HG03469 (cell line): Measurements from ENCODE around the gene PLOD3.

Experiments used
- ATAC-seq: cut with Tn5 transposase; IDR thresholded peaks from one replicate; pipeline ENCODE4 v1.9.1; 2021; ENCODE audit warnings: mild to moderate bottlenecking, moderate library complexity, moderate number of reproducible peaks; ENCODE audit not compliant: unreplicated experiment

PLOD3 gene

DNA sequence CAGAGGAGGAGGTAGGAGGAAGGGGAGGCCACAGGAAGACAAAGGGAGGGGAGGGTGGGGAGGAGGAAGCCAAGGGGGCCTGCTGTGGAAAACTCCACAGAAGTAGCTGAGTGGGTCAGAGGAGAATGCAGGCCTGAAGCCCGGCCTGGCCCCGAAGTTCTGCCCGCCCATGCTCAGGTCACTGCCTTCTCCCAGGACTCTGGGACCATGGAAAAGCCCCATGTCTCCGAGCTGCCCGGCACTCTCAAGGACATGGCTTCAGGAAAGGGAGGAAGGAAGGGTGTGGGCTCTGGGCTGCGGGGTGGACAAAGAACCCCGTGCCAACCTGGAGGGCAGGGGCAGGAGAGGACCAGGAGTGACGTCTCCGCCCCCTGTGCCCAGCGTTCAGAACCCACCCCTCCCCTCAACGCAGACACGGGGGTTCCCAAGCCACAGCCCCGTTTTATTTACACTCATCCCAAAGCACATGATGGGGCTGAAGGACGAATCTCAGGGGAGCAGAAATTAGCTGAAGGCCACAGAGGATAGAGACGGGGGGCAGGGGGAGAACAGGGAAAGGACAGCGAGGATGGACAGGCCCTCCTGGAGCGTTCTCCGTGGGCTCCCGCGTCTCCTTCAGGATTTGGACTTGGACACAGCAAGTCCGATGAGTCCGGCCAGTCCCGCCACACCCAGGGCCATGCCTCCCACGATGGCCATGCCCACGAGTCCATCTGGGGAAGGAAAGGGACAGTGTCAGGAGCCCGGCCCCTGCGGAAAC is 22.0 kb upstream of the PLOD3 start:
- ATAC-seq: no peak

DNA sequence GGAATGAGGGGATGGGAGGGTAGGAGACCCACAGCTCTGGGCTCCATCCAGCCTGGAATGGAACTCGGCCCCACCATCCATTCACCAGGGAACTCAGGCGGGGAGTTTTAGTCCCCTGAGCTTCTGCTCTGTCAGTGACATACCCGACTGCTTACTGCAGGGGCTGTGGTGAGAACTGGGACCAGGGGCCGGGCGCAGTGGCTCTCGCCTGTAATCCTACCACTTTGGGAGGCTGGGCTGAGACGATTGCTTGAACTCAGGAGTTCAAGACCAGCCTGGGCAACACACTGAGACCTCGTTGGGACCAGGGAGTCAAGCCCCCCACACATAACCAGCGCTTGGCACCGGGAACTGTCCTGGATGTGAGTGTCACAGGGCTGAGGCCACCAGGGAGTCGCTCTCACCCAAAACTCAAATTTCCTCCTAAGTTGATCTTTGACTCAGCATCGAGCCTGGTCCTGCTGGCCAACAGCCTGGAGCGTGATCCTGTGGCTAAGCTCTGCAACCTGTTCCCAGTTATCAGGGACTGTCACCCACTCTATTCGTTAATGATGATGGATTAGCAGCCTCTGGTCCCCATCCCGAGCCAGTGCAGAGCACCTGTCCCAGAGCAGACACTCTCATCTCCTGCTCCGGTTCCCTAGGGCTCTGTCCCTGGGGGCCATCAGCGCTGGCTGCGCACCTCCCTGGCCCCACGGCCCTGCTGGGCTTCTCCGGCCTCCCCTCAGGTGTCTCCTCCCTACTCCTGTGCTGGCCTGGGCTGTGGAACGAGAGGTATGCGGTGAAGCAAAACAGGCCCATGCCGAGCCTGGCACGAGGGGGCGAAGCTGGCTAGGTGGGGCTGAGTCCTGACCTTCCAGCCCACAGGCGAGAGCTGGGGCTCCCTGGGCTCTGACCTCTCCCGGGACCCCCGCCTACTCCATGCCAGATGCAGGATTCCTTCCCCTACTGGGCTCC is 21.1 kb upstream of the PLOD3 start:
- no peak for ATAC-seq

DNA sequence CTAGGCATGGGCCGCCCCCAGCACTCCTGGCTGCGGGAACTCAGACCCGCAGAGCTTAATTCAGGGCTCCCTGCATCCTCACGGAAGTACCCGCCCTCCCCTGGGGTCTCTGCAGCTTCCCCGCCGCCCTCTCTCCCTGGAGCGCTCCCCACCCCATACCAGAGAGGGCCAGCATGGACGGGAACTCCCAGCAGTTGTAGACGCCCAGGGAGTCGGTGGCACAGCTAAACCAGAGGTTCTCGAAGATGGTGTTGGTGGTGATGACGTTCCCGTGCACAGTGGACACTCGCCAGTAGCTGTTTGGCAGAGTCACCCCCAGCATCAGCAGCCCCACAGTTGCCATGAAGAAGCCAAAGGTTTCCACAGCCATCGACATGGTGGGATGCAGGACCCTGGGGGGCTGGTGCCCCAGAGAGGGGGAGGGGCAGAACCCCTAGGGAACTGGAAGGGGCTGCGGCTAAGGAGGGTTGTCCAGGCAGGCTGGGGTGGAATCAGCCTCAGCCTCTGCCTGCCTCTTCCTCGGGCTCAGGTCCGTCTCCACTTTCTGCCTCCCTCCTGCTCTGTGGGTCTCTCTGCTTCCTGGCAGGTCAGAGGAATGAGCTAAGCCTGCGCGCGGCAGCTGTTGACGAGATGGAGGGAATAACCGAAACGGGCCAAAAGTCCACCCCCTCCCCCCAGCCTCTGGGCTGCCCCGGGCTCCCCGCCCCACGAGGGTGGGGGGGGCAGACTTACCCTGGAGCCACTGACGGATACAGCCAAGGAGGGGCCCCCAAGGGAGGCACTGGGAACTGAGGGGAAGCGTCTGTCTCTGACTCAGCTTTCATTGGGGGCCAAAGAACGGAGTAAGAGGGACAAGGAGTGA is 20.1 kb upstream of the PLOD3 start, which contains the start of gene CLDN15:
CLDN15 (minus strand) TSS at position 597 of the 862 bp plus-strand sequence; CDS start at position 376, 221 bp downstream.
- ATAC-seq: no peak

DNA sequence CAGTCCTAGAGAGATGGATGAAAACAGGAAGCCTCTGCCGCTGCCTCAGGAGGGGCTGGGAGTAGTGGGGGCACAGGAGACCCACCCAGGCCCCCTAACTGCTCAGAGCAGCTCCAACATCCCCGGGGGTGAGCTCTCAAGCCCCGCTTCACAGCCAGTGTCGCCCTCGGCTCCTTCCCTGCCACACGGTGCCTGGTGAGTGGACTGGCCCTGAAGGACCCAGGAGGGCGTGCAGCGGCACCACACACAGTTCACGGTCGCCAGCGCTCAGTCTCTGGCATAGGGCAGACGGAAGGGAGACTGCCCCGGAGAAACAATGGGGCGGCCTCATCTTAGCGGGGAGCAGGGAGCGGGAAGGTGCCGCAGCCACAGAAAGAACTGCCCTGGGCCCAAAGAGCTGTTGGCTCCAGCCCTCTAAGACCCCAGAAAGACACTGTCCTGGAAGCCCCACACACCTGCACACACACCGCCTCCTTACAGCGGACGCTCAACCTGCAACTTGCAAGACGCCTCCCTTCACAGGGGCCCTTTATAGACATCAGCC is 19.0 kb upstream of the PLOD3 start:
- ATAC-seq: no peak

DNA sequence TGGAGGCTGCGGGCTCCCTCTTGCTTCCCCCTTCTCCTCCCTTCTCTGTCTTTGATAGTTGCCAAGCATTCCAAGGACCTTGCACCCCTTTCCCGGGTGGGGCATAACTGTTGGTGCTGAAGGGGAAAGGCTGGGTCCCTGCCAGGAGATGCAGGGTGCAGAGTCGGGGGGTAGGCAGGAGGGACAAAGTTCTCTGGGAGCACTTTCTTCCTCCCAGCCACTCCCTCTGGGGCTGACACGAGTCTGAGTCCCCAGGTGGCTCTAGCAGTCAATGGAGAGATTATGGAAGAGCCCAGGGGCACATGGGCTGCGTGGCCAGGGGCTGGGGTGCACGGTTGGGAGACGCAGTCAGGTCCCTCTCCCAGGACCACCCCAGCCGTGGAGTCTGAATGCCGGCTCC is 18.1 kb upstream of the PLOD3 start:
- ATAC-seq: no peak

DNA sequence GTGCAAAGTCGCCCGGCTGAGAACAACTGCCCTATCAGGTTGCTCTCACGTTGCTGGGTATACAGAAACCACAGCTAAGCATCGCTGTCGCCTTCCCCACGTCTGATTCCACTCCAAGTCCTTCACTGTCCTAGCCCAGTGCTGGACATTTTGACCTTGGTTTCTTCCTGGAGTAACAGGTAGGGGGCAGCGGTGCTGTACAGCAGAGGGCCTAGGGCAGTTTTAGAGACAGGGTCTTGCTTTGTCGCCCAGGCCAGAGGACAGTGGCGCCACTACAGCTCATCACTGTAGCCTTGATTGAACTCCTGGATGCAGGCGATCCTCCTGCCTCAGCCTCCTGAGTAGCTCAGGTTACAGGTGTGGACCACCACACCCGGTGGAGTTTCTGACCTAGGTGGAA is 17.7 kb upstream of the PLOD3 start:
- ATAC-seq: no peak

DNA sequence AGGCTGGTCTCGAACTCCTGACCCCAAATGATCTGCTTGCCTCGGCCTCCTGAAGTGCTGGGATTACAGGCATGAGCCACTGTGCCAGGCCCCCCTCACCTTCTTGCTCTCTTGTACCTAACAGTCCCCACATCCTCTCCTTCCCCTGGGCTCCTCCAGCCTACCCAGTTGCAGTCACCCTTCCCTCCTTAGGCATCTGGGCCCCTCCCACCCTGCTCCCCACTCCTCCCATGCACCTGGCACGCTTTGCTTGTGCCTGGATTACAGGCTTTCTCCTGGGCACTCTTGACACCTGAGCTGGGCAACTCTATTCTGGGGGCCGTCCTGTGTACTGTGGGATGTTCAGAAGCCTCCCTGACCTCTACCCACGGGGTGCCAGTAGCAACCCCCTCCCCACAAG is 17.3 kb upstream of the PLOD3 start:
- no peak for ATAC-seq

DNA sequence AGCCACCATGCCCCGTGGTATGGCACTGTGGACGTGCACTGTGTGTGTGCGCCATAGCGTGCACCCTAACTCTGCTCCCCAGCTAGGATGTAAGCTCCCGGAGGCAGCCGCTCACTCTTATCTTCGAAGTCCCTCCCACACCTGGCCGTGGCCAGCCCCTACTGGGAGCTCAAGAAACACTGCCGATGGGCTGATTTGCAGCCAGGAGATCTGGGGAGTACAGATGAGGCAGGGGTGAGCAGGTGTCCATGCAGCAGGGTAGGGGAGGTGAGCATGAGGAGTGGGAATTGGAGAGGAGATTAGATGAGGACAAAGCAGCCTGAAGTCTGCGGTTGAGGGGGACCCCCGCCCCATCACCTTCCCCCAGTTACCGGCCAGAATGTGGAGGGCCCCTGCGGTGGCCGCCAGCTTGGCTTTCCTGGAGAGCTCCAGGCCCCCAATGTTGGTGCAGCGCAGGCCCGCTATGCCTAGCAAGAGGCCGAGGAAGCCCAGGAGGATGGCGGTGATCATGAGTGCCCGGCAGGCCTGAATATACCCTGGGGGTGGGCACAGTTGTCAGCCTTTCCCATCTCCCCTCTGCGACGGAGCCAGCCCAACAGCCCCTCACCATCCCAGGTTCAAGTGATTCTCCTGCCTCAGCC is 16.6 kb upstream of the PLOD3 start:
- ATAC-seq: no peak

DNA sequence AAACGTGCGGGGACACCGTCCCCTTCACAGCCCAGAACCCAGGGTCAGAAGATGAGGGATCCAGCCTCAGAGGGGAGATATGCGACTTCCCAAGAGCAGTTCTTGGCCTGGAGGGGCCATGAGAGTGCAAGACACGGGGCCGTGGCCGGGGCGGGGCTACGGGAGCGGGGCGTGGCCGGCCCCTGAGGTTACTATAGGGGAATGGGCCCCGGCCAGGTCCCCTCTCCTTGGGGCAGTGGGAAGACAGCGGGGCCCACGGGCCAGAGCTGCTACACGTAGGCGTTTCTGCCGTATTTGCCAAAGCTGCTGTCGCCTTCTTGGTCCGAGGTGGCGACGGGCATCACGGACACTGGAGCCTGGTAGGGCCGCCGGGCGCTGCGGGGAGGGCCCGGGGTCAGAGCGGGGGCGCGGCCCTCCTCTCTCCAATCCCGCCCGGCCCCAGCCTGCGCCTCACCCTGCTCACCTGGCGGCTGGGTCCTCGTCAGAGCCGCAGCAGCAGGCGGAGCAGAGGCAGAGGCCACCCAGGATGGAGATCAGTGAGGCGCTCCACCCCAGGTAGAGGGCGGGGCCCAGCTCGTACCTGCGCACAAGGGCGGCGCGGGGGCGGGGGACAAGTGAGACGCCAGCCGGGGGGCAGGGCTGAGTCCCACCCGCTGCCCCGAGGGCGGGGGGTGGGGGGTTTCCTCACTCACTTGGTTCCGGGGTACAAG is 14.9 kb upstream of the PLOD3 start:
- ATAC-seq: no peak

DNA sequence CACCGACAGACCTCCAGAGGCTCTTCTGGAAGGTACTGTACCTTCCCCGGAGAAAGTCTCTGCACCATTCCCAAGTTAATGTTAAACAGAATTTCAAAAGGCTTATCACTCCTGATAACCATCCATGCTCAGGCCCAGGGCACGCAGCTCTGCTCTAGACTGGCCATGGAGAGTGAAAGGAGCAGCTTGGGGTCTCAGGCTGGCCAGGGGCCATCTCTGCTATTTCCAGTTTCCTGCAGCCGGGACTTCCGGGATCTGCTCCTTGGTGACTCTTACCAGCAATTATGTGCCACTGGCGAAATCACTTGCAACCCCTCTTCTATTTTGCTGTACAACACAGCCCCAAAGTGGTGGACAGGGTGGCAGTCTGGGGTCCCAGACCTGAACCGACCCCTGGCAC is 14.3 kb upstream of the PLOD3 start:
- no peak for ATAC-seq

DNA sequence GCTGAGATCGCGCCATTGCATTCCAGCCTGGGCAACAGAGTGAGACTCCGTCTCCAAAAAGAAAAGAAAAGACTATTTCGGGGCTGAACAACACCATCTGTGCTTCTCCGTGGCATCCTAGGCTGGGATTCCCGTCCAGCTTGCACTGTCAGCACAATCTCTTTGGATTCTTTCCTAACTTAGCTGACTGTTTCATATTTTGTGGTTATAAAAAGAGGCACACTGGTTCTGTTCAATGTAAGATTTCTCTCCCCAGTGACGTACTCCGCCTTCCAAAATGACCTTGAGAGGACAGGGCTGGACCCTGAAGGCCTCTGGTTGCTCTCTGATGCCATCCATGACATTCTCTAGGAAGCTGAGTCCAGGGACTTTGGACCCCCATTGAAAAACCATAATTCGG is 9.3 kb upstream of the PLOD3 start:
- ATAC-seq: no peak

DNA sequence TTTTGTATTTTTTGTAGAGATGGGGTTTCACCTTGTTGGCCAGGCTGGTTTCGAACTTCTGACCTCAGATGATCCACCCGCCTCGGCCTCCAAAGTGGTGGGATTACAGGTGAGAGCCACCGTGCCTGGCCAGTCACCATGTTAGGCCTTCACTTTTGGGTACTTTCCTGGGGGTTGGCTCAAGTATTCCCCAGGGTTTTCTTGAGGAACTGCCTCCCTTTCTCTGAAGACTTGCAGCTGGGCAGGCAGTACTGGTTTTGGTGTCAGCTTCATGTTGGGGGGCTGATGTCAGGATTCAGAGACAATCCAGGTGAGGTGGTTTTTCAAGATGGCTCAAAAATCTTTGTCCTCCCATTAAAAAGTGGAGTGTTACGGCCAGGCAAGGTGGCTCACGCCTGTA is 8.3 kb upstream of the PLOD3 start:
- no peak for ATAC-seq

DNA sequence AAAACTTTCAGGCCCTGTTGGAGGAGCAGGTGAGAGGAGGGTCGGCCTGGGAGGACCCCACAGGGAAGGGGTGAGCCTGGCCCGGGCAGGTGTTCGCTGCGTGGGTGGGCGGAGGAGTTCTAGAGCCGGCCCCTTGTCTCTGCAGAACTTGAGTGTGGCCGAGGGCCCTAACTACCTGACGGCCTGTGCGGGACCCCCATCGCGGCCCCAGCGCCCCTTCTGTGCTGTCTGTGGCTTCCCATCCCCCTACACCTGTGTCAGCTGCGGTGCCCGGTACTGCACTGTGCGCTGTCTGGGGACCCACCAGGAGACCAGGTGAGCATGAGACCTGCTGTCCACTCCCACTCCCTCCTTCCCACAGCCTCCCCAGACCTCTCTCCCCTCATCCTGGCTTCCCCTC is 6.1 kb upstream of the PLOD3 start:
- ATAC-seq: no peak

DNA sequence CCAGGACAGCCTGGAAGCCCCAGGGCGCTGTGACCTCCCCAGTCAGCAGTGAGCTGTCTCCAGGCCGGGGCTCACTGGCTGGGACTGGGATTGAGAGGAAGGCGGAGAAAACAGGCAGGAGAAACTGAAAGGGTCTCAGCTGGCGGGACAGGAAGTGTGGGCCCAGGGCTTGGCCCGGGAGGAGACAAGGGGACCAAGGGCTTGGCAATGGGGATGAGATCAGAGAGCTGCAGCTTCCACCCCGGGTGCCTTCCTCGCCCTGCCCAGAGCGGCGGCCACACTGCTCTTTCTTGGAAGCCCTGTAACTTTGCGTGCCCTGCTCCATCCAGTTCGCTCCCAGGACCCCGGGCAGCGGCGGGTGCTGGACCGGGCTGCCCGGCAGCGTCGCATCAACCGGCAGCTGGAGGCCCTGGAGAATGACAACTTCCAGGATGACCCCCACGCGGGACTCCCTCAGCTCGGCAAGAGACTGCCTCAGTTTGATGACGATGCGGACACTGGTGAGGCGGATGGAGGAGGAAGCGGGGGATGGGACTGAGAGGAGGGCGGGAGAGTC is 5.0 kb upstream of the PLOD3 start:
- no peak for ATAC-seq

DNA sequence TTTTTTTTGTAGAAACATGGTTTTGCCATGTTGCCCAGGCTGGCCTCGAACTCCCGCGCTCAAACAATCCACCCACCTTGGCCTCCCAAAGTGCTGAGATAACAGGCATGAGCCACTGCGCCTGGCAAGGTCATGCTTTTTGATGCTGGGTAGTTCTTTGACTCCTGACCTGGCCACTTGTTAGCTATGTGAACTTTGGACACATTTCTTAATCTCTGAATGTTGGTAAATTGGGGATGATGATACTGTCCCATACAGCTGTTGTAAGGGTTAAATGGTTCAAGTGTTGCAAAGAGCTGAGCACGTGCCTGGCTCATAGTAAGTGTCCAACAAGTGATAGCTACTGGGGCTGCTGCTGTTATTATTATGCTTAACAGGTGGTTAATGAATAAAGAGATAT is 2.9 kb upstream of the PLOD3 start:
- no peak for ATAC-seq

DNA sequence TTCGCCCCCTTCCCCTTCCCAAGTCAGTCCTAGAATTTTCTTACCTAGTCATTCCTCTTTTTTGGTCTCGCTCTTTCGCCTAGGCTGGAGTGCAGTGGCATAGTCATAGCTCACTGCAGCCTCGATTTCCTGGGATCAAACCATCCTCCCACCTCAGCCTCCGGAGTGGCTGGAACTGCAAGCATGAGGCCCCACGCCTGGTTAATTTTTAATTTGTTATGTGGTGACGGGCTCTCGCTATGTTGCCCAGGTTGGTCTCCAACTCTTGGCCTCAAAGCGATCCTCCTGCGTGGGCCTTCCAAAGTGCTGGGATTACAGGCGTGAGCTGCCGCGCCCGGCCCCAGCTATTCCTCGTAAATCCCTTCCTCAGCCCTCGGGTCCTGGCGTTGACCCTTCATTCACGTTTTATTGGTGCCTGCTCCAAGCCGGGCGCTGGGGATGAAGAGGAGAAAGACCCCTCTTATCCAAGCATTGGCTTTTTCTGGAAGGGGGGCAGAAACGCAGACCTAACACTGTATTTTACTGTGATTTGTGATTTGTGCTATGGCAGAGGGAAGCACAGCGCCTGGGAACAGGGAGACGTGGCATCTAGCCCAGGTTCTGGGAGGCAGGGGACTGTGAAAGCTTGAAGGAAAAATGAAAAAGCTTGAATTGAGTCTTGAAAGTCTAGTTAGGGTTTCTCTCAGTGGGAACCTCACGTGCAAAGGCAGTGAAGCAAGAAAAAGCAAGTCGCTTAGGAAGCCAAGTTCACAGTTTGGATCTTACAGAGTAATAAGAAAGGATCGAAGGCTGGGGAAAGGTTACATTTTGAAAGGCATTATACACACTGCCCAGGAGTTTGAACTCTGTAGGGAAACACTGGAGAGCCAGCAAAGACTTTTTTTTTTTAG is 1.1 kb upstream of the PLOD3 start:
- no peak for ATAC-seq

DNA sequence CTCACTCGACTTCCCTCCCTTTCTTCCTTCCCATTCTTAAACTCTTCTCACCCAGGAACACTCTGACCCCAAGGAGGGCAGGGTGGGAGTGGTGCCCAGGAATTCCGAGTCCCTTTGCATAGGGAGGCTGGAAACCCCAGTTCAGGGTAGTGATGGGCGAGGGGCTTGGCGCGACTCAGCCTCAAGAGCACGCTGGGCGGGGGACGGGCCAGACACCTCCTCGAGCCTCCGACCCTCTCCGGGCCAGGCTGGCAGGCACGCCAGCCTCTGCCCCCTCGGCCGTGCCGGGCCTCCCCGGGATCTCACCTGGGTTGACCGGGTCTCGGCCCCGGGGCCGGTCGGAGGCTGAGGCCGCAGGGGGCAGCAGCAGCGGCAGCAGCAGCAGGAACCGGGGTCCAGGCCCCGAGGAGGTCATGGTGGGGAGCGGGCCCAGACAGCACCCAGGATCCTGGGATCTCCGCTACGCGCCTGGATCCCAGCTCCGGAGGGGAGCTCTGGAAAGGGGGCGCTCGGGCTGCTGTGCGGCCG is 457 bp downstream of the PLOD3 start:
- ATAC-seq: no peak
